NB4 (cell line): Measurements from ENCODE around the gene PEX5.

ENCODE experiments used
- DNase-seq: peaks from one replicate; pipeline ENCODE4 v3.0.0; 2010; ENCODE audit warnings: low read depth
- H3K4me3 ChIP-seq: one replicate; pipeline ENCODE4 v1.5.1; 2011; ENCODE audit warnings: mild to moderate bottlenecking, low read depth, low read length, moderate library complexity
- MAX ChIP-seq: IDR thresholded peaks from 2 replicates; pipeline ENCODE4 v1.6.1; 2011; ENCODE audit warnings: low read depth, low read length
- MYC ChIP-seq: IDR thresholded peaks from 2 replicates; pipeline ENCODE4 v1.6.1; 2011; ENCODE audit warnings: low read depth, low read length
- POLR2A ChIP-seq: IDR thresholded peaks from 2 replicates; pipeline ENCODE4 v1.6.1; 2011; ENCODE audit warnings: mild to moderate bottlenecking; ENCODE audit not compliant: insufficient read length; ENCODE audit errors: extremely low read depth
- TF ChIP-seq, protein P1 (sequence below): IDR thresholded peaks from one replicate; pipeline ENCODE4 v1.5.1; 2012; ENCODE audit warnings: low read depth, low read length

The PEX5 gene

DNA sequence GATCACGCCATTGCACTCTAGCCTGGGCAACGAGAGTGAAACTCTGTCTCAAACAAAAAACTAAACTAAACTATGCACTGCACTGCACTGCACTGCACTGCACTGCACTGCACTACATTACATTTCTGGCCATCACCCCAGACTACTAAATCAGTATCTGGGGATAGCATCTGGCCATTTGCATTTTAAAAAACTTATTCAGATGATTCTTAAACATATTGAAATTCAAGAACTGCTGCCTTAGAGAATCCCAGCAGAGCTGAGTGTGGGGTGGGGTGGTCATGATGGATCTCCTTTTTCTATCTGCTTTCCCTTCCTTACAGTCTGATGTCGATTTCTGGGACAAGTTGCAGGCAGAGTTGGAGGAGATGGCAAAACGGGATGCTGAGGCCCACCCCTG is 13.6 kb downstream of the PEX5 start:
- DNase-seq, result no peak
- no peak overlapping the region for H3K4me3 ChIP-seq
- TF ChIP-seq MYC, result no peak
- no peak for TF ChIP-seq MAX
- TF ChIP-seq, protein P1, sequence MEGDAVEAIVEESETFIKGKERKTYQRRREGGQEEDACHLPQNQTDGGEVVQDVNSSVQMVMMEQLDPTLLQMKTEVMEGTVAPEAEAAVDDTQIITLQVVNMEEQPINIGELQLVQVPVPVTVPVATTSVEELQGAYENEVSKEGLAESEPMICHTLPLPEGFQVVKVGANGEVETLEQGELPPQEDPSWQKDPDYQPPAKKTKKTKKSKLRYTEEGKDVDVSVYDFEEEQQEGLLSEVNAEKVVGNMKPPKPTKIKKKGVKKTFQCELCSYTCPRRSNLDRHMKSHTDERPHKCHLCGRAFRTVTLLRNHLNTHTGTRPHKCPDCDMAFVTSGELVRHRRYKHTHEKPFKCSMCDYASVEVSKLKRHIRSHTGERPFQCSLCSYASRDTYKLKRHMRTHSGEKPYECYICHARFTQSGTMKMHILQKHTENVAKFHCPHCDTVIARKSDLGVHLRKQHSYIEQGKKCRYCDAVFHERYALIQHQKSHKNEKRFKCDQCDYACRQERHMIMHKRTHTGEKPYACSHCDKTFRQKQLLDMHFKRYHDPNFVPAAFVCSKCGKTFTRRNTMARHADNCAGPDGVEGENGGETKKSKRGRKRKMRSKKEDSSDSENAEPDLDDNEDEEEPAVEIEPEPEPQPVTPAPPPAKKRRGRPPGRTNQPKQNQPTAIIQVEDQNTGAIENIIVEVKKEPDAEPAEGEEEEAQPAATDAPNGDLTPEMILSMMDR, result no peak
- no peak for TF ChIP-seq POLR2A

- no peak overlapping the region for H3K4me3 ChIP-seq
- no peak for DNase-seq
- TF ChIP-seq MAX (no peak), POLR2A (no peak), MYC (no peak)
- TF ChIP-seq, protein P1, result no peak
Observed at GRCh38 chr12:7205091-7205490, 15.6 kb downstream of the PEX5 start.

- no peak for TF ChIP-seq POLR2A
- no peak for TF ChIP-seq MAX
- TF ChIP-seq MYC, result no peak
- TF ChIP-seq, protein P1, result no peak
- H3K4me3 ChIP-seq, result no peak overlapping the region
- no peak for DNase-seq
Observed at GRCh38 chr12:7206691-7207090, 17.2 kb downstream of the PEX5 start.

DNA sequence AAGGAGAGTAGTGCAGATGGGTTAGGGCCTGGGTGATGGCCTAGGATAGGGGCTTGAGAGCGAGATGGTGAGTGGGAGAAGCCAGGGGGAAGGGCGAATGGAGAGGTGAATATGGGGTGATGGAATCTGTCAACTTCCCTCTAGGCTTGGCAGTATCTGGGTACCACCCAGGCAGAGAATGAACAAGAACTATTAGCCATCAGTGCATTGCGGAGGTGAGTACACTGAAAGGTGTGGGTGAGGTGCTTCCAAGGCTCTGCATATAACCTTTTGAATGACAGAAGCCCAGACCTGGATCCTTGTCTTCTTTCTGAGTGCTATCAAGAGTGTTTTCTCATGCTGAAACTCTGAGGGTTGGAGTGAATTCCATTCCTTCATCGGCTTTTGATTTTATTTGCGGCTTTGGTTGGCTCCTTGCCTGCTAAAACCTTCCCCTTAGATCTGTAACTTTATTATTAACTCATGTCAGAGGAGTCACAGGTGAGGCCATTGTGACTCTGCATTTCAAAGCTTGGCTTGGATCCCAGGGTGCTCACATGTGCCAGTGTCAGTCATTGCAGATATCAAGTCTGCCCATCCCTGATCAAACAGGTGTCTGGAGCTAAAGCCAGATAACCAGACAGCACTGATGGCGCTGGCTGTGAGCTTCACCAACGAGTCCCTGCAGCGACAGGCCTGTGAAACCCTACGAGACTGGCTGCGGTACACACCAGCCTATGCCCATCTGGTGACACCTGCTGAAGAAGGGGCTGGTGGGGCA is 18.6 kb downstream of the PEX5 start:
- DNase-seq, result no peak
- H3K4me3 ChIP-seq, result no peak overlapping the region

DNA sequence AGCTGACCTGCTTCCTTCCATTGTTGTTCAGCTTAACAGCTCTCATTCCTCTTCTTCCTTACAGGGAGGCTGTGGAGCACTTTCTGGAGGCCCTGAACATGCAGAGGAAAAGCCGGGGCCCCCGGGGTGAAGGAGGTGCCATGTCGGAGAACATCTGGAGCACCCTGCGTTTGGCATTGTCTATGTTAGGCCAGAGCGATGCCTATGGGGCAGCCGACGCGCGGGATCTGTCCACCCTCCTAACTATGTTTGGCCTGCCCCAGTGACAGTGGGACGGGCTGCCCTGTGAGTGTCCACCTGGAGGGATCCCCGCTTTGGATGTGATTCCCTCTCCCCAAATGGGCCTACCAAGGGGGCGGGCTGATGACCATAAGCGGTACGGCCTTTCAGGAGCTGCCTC is 20.5 kb downstream of the PEX5 start:
- no peak overlapping the region for H3K4me3 ChIP-seq
- TF ChIP-seq MAX, result no peak
- no peak for TF ChIP-seq MYC
- TF ChIP-seq, protein P1, result no peak
- no peak for TF ChIP-seq POLR2A
- no peak for DNase-seq

More for the DNA sequence above, 18.6 kb downstream of the PEX5 start:
- no peak for TF ChIP-seq MYC
- no peak for TF ChIP-seq MAX
- TF ChIP-seq, protein P1, result no peak
- TF ChIP-seq POLR2A, result no peak
